HepG2 (cell line): ENCODE data around the gene CASP1. TPM values are rescaled to one million over a fixed set of nuclear protein-coding genes. Genes with fewer than 3 reads are reported as not detected.

Experiments
- ARNTL ChIP-seq: sonication (generic); formaldehyde crosslinking; IDR thresholded peaks from 2 replicates; pipeline ENCODE4 v1.4.0; 2020; ENCODE audit warnings: mild to moderate bottlenecking, missing genetic modification reagents
- MIER3 ChIP-seq: IDR thresholded peaks from 2 replicates; pipeline ENCODE4 v1.6.1; 2016; ENCODE audit warnings: missing compliant biosample characterization, borderline replicate concordance
- NFIC ChIP-seq: IDR thresholded peaks from 2 replicates; pipeline ENCODE4 v1.6.1; 2012; ENCODE audit warnings: mild to moderate bottlenecking, low read length, inconsistent platforms
- NR2F1 ChIP-seq, 2 experiments: fragments of 450-650 bp in 1 of 2; formaldehyde crosslinking in 1 of 2; IDR thresholded peaks; 2 replicates each; pipeline versions ENCODE4 v1.5.0 to v1.6.1; 2016 to 2020; ENCODE audit warnings: mild to moderate bottlenecking in 1 of 2, missing compliant biosample characterization in 1 of 2, missing genetic modification reagents in 1 of 2, moderate library complexity in 1 of 2
- ZIK1 ChIP-seq: sonication (generic); formaldehyde crosslinking; IDR thresholded peaks from 2 replicates; pipeline ENCODE4 v1.5.0; 2020; ENCODE audit warnings: mild to moderate bottlenecking, low read depth, missing genetic modification reagents, borderline replicate concordance
- ZNF235 ChIP-seq: sonication (generic); formaldehyde crosslinking; IDR thresholded peaks from 2 replicates; pipeline ENCODE4 v1.8.1; 2023; ENCODE audit warnings: mild to moderate bottlenecking, missing genetic modification reagents, borderline replicate concordance
- ZNF253 ChIP-seq: sonication (generic); formaldehyde crosslinking; IDR thresholded peaks from 2 replicates; pipeline ENCODE4 v1.8.0; 2022; ENCODE audit warnings: mild to moderate bottlenecking, missing genetic modification reagents, borderline replicate concordance
- ZNF350 ChIP-seq: sonication (generic); formaldehyde crosslinking; IDR thresholded peaks from 2 replicates; pipeline ENCODE4 v1.4.0; 2020; ENCODE audit warnings: mild to moderate bottlenecking, low read depth, missing genetic modification reagents, borderline replicate concordance
- ZNF468 ChIP-seq: sonication (generic); formaldehyde crosslinking; IDR thresholded peaks from 2 replicates; pipeline ENCODE4 v1.8.0; 2022; ENCODE audit warnings: mild to moderate bottlenecking, moderate library complexity, missing genetic modification reagents
- ZNF557 ChIP-seq: sonication (generic); formaldehyde crosslinking; IDR thresholded peaks from 2 replicates; pipeline ENCODE4 v1.4.0; 2020; ENCODE audit warnings: missing genetic modification reagents
- ZNF737 ChIP-seq: sonication (generic); formaldehyde crosslinking; IDR thresholded peaks from 2 replicates; pipeline ENCODE4 v1.5.0; 2020; ENCODE audit warnings: missing genetic modification reagents, mild to moderate bottlenecking, borderline replicate concordance
- polyA plus RNA-seq, 8 experiments: library from polyadenylated mRNA; depleted of rRNA in 3 of 8; stranded (reverse) in 7 of 8; unstranded in 1 of 8; fragments of >200 nt; fragmentation: Illumina TruSeq in 4 of 8; extraction: Trizol in 4 of 8; gene quantifications; 2 replicates each; pipeline versions ENCODE4 v1.2.1 to v1.2.3, GENCODE V29; 2011 to 2016; ENCODE audit warnings: low read depth in 4 of 8, missing spikeins in 1 of 8, mixed read lengths in 1 of 8; ENCODE audit not compliant: insufficient read depth in 1 of 8
- total RNA-seq, 5 experiments: library from RNA; depleted of rRNA; stranded (reverse); fragments of >200 nt; fragmentation: Illumina TruSeq; extraction: Trizol; gene quantifications; 2 replicates each; pipeline ENCODE4 v1.2.3, GENCODE V29; 2016; ENCODE audit warnings: low read depth in 1 of 5
- TF ChIP-seq, protein P1 (sequence below): sonication (generic); formaldehyde crosslinking; IDR thresholded peaks from 2 replicates; pipeline ENCODE4 v1.4.0; 2020; ENCODE audit warnings: missing genetic modification reagents, borderline replicate concordance
- TF ChIP-seq, protein P2 (sequence below): sonication (generic); formaldehyde crosslinking; IDR thresholded peaks from 2 replicates; pipeline ENCODE4 v1.5.1; 2020; ENCODE audit warnings: mild to moderate bottlenecking, missing genetic modification reagents
- TF ChIP-seq, protein P3 (sequence below): sonication (generic); formaldehyde crosslinking; IDR thresholded peaks from 2 replicates; pipeline ENCODE4 v1.8.1; 2022; ENCODE audit warnings: mild to moderate bottlenecking, missing genetic modification reagents
- TF ChIP-seq, protein P4 (sequence below): sonication (generic); formaldehyde crosslinking; IDR thresholded peaks from 2 replicates; pipeline ENCODE4 v1.5.0; 2020; ENCODE audit warnings: missing genetic modification reagents
- TF ChIP-seq, protein P5 (sequence below): conservative IDR thresholded peaks from 2 replicates; pipeline ENCODE4 v1.6.1; 2018; ENCODE audit warnings: missing genetic modification reagents

Gene CASP1
- total and polyA plus RNA-seq, 2 of the 13 experiments (the other 11 are each of a cell fraction or from before 2014, with no cell fraction given) = 0.34 to 5.2 TPM

DNA sequence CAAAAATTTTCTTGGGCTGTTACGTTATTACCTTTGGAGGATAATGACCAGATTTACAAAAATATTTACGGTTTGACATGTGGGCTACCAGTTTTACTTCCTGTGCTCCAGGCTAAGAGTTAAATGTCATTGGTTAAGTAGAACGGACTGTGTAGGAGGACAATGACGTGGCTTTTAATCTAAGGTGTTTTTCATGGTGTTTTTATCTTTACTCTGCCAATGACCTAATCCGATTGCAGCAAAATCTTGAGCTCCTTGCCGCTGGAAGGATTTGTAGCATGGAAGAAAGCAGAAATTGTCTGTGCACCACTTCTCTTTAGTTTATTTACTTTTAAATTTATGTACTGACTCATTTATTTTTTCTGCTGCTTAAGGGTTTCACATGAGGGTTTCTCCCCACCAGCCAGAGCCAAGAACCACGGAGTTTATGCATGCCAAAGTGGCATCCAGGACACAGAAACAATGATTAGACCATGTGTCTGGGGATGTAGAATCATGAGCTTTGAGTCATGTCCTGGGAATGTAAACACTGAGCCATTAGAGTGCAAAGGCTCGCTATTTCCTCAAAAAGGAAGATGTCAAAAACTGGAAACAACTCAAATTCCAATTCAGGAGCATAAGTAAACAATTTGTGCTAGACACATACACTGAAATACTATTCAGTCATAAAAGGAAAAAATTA, 12.1 kb upstream of the CASP1 start (continued):
- TF ChIP-seq, protein P1, sequence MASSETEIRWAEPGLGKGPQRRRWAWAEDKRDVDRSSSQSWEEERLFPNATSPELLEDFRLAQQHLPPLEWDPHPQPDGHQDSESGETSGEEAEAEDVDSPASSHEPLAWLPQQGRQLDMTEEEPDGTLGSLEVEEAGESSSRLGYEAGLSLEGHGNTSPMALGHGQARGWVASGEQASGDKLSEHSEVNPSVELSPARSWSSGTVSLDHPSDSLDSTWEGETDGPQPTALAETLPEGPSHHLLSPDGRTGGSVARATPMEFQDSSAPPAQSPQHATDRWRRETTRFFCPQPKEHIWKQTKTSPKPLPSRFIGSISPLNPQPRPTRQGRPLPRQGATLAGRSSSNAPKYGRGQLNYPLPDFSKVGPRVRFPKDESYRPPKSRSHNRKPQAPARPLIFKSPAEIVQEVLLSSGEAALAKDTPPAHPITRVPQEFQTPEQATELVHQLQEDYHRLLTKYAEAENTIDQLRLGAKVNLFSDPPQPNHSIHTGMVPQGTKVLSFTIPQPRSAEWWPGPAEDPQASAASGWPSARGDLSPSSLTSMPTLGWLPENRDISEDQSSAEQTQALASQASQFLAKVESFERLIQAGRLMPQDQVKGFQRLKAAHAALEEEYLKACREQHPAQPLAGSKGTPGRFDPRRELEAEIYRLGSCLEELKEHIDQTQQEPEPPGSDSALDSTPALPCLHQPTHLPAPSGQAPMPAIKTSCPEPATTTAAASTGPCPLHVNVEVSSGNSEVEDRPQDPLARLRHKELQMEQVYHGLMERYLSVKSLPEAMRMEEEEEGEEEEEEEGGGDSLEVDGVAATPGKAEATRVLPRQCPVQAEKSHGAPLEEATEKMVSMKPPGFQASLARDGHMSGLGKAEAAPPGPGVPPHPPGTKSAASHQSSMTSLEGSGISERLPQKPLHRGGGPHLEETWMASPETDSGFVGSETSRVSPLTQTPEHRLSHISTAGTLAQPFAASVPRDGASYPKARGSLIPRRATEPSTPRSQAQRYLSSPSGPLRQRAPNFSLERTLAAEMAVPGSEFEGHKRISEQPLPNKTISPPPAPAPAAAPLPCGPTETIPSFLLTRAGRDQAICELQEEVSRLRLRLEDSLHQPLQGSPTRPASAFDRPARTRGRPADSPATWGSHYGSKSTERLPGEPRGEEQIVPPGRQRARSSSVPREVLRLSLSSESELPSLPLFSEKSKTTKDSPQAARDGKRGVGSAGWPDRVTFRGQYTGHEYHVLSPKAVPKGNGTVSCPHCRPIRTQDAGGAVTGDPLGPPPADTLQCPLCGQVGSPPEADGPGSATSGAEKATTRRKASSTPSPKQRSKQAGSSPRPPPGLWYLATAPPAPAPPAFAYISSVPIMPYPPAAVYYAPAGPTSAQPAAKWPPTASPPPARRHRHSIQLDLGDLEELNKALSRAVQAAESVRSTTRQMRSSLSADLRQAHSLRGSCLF (CRISPR knock-in tag) = no peak
- no peak for TF ChIP-seq ZNF468
- TF ChIP-seq, protein P2, sequence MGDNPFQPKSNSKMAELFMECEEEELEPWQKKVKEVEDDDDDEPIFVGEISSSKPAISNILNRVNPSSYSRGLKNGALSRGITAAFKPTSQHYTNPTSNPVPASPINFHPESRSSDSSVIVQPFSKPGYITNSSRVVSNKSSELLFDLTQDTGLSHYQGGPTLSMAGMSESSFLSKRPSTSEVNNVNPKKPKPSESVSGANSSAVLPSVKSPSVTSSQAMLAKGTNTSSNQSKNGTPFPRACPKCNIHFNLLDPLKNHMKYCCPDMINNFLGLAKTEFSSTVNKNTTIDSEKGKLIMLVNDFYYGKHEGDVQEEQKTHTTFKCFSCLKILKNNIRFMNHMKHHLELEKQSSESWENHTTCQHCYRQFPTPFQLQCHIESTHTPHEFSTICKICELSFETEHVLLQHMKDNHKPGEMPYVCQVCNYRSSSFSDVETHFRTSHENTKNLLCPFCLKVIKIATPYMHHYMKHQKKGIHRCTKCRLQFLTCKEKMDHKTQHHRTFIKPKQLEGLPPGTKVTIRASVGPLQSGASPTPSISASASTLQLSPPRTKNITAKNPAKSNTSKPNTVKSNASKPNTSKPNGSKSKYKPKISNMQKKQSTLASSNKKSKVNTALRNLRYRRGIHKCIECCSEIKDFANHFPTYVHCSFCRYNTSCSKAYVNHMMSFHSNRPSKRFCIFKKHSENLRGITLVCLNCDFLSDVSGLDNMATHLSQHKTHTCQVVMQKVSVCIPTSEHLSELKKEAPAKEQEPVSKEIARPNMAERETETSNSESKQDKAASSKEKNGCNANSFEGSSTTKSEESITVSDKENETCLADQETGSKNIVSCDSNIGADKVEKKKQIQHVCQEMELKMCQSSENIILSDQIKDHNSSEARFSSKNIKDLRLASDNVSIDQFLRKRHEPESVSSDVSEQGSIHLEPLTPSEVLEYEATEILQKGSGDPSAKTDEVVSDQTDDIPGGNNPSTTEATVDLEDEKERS (CRISPR knock-in tag) = peak; percentile 54; the same call in 1 of the 2 replicates
- TF ChIP-seq, protein P3, sequence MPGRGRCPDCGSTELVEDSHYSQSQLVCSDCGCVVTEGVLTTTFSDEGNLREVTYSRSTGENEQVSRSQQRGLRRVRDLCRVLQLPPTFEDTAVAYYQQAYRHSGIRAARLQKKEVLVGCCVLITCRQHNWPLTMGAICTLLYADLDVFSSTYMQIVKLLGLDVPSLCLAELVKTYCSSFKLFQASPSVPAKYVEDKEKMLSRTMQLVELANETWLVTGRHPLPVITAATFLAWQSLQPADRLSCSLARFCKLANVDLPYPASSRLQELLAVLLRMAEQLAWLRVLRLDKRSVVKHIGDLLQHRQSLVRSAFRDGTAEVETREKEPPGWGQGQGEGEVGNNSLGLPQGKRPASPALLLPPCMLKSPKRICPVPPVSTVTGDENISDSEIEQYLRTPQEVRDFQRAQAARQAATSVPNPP = no peak
- no peak for TF ChIP-seq ZNF253 (CRISPR knock-in tag)
- TF ChIP-seq, protein P4, sequence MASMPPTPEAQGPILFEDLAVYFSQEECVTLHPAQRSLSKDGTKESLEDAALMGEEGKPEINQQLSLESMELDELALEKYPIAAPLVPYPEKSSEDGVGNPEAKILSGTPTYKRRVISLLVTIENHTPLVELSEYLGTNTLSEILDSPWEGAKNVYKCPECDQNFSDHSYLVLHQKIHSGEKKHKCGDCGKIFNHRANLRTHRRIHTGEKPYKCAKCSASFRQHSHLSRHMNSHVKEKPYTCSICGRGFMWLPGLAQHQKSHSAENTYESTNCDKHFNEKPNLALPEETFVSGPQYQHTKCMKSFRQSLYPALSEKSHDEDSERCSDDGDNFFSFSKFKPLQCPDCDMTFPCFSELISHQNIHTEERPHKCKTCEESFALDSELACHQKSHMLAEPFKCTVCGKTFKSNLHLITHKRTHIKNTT (CRISPR knock-in tag) = no peak
- TF ChIP-seq NFIC = peak; percentile 93
- TF ChIP-seq ZIK1 (CRISPR knock-in tag) = no peak
- peak in 1 of 2 experiments; percentile 33; a peak in 1 of 4 replicates for TF ChIP-seq NR2F1 (CRISPR knock-in tag; IDR thresholded peaks at IDR 0.05)
- peak; percentile 84; the same call in 1 of the 2 replicates for TF ChIP-seq ZNF557
- no peak for TF ChIP-seq ZNF235 (CRISPR knock-in tag)
- TF ChIP-seq MIER3 = peak; percentile 90; the same call in 1 of the 2 replicates
- TF ChIP-seq ZNF350 (CRISPR knock-in tag) = no peak
- TF ChIP-seq, protein P5, sequence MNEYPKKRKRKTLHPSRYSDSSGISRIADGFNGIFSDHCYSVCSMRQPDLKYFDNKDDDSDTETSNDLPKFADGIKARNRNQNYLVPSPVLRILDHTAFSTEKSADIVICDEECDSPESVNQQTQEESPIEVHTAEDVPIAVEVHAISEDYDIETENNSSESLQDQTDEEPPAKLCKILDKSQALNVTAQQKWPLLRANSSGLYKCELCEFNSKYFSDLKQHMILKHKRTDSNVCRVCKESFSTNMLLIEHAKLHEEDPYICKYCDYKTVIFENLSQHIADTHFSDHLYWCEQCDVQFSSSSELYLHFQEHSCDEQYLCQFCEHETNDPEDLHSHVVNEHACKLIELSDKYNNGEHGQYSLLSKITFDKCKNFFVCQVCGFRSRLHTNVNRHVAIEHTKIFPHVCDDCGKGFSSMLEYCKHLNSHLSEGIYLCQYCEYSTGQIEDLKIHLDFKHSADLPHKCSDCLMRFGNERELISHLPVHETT (CRISPR knock-in tag) = peak; percentile 37; the same call in 1 of the 2 replicates
- TF ChIP-seq ARNTL (CRISPR knock-in tag) = peak; percentile 61
- no peak for TF ChIP-seq ZNF737 (CRISPR knock-in tag)
